Upper lobe of left lung (tissue), 6 donors: ENCODE results near the gene LIN52. TPM values are rescaled to one million over a fixed set of nuclear protein-coding genes. Genes with fewer than 3 reads are reported as not detected.

ENCODE experiments used
- ATAC-seq, 2 donors: fragments of 200-7000 bp; cut with Tn5 transposase; one replicate each; pipeline ENCODE4 v1.9.1; 2022; ENCODE audit warnings: mild to moderate bottlenecking in 2 of 2, moderate library complexity in 2 of 2; ENCODE audit not compliant: low FRiP score in 2 of 2
- DNase-seq, 2 donors: peaks; one replicate each; pipeline ENCODE4 v3.0.0-alpha.2; 2019 to 2020
- H3K27ac ChIP-seq, 4 donors: fragments of 200-600 bp; sonication (generic); one replicate each; pipeline ENCODE4 v1.5.1; 2016 to 2019
- H3K27me3 ChIP-seq, 4 donors: fragments of 200-600 bp; sonication (generic); one replicate each; pipeline ENCODE4 v1.5.1; 2017 to 2019
- H3K36me3 ChIP-seq, 4 donors: fragments of 200-600 bp; sonication (generic); one replicate each; pipeline ENCODE4 v1.5.1; 2016 to 2019
- H3K4me1 ChIP-seq, 4 donors: fragments of 200-600 bp; sonication (generic); one replicate each; pipeline ENCODE4 v1.5.1; 2018 to 2019
- H3K4me3 ChIP-seq, 4 donors: fragments of 200-600 bp; sonication (generic); one replicate each; pipeline ENCODE4 v1.5.1; 2017 to 2019; ENCODE audit warnings: mild to moderate bottlenecking in 2 of 4, moderate library complexity in 1 of 4
- H3K9me3 ChIP-seq, 4 donors: fragments of 200-600 bp; sonication (generic); one replicate each; pipeline ENCODE4 v1.5.1; 2018 to 2019
- CTCF ChIP-seq, 6 experiments: fragments of 450-650 bp in 4 of 6; fragments of 200-600 bp in 2 of 6; sonication (generic) in 2 of 6; IDR thresholded peaks; one replicate each; pipeline ENCODE4 v1.5.1; 2016 to 2019; ENCODE audit warnings: antibody characterized with exemption in 6 of 6
- EP300 ChIP-seq, 4 donors: sonication (generic); formaldehyde crosslinking; IDR thresholded peaks; one replicate each; pipeline ENCODE4 v1.5.1; 2017; ENCODE audit warnings: antibody characterized with exemption in 4 of 4, control low read depth in 2 of 4
- POLR2A ChIP-seq, 4 donors: fragments of 450-650 bp; IDR thresholded peaks; one replicate each; pipeline ENCODE4 v1.5.1; 2016 to 2017; ENCODE audit warnings: antibody characterized with exemption in 4 of 4, mild to moderate bottlenecking in 2 of 4
- POLR2AphosphoS5 ChIP-seq, 2 donors: sonication (generic); formaldehyde crosslinking; IDR thresholded peaks; one replicate each; pipeline ENCODE4 v1.5.1; 2017; ENCODE audit warnings: antibody characterized with exemption in 2 of 2
- WGBS, 2 donors: methylation state at CpG; one replicate each; pipeline ENCODE4 v1.1.5; 2017 to 2018; 5-methylcytosine and 5-hydroxymethylcytosine counted together
- total RNA-seq, 6 donors: library from RNA; depleted of rRNA in 4 of 6; stranded (reverse); fragments of >200 nt in 4 of 6; gene quantifications; one replicate each; pipeline versions ENCODE4 v1.1.0 to v1.2.1, GENCODE V29; 2016 to 2021
- donor health status: DM: no; HTN: no; CAD: no; lungs with moderate emphysema.
- donor health status: DM: no; HTN: yes; CAD: no; lungs with severe emphysema.

The LIN52 gene
- total RNA-seq, 6 donors from 2014 or later: 5.8 to 9.7 (median 8.8) TPM

GRCh38 chr14:74126315-74127013, 41.7 kb downstream of the LIN52 start:
- no peak overlapping the region for H3K27ac ChIP-seq
- no peak for TF ChIP-seq POLR2A (IDR thresholded peaks at IDR 0.05)
- no peak for TF ChIP-seq EP300 (IDR thresholded peaks at IDR 0.05)
- no peak for TF ChIP-seq CTCF (IDR thresholded peaks at IDR 0.05)
- no peak for TF ChIP-seq POLR2AphosphoS5 (IDR thresholded peaks at IDR 0.05)
- no peaks in the 10 kb centered on the region for H3K27me3 ChIP-seq
- DNase-seq (no peak), ATAC-seq (no peak)
- no peaks in the 10 kb centered on the region for H3K9me3 ChIP-seq
- H3K4me1 ChIP-seq: no peaks in the 10 kb centered on the region
- WGBS, 2 donors: 100% methylated on average over 1 of the region's 1 CpG
- no peak overlapping the region for H3K4me3 ChIP-seq
- no peaks in the 10 kb centered on the region for H3K36me3 ChIP-seq

- TF ChIP-seq EP300 (IDR thresholded peaks at IDR 0.05) (no peak), POLR2AphosphoS5 (IDR thresholded peaks at IDR 0.05) (no peak), POLR2A (IDR thresholded peaks at IDR 0.05) (no peak), CTCF (IDR thresholded peaks at IDR 0.05) (no peak)
- Histone ChIP-seq H3K4me3 (no peak overlapping the region), H3K27me3 (no peaks in the 10 kb centered on the region), H3K9me3 (no peaks in the 10 kb centered on the region), H3K27ac (no peak overlapping the region), H3K4me1 (no peaks in the 10 kb centered on the region), H3K36me3 (no peaks in the 10 kb centered on the region)
- DNase-seq: no peak
- WGBS, 2 donors: 100% methylated on average over 1 of the region's 1 CpG
- no peak for ATAC-seq
Observed at GRCh38 chr14:74127634-74128033, 42.9 kb downstream of the LIN52 start.

- Histone ChIP-seq H3K9me3 (no peaks in the 10 kb centered on the region), H3K27ac (no peak overlapping the region), H3K4me3 (no peak overlapping the region), H3K27me3 (no peaks in the 10 kb centered on the region), H3K4me1 (peaks cover 8 to 24% (median 11%) of the 10 kb centered on the region in 4 donors), H3K36me3 (no peaks in the 10 kb centered on the region)
- ATAC-seq (no peak), DNase-seq (no peak)
- WGBS, 2 donors: 63 to 64% methylated on average over 3 of the region's 3 CpGs
- TF ChIP-seq POLR2AphosphoS5 (IDR thresholded peaks at IDR 0.05) (no peak), POLR2A (IDR thresholded peaks at IDR 0.05) (no peak), CTCF (IDR thresholded peaks at IDR 0.05) (no peak), EP300 (IDR thresholded peaks at IDR 0.05) (no peak)
Observed at GRCh38 chr14:74133833-74134481, 49.2 kb downstream of the LIN52 start.

- no peak for DNase-seq
- ATAC-seq: no peak
Observed at GRCh38 chr14:74134484-74134883, 49.7 kb downstream of the LIN52 start.

More at GRCh38 chr14:74134484-74134883, 49.7 kb downstream of the LIN52 start:
- H3K9me3 ChIP-seq: no peaks in the 10 kb centered on the region
- TF ChIP-seq EP300 (IDR thresholded peaks at IDR 0.05): no peak
- no peak for TF ChIP-seq POLR2A (IDR thresholded peaks at IDR 0.05)
- no peak for TF ChIP-seq POLR2AphosphoS5 (IDR thresholded peaks at IDR 0.05)
- no peak for TF ChIP-seq CTCF (IDR thresholded peaks at IDR 0.05)
- no peaks in the 10 kb centered on the region for H3K36me3 ChIP-seq
- H3K4me1 ChIP-seq: peaks cover 8 to 24% (median 11%) of the 10 kb centered on the region in 4 donors
- H3K4me3 ChIP-seq: no peak overlapping the region
- no peaks in the 10 kb centered on the region for H3K27me3 ChIP-seq
- no peak overlapping the region for H3K27ac ChIP-seq
